GM04504 (cell line): Measurements from ENCODE around the gene ADH1C.
A peak's percentile ranks its signal among the peaks of the same experiment; 100 is the strongest.
"Not testable (repeated sequence)": the region's sequence is repeated elsewhere in the genome, so short reads cannot be mapped to it uniquely, and the experiment has no call there.

Experiments used
- DNase-seq: peaks from one replicate; pipeline ENCODE4 v3.0.0-alpha.2; 2012; ENCODE audit warnings: low read depth

The ADH1C gene

DNA sequence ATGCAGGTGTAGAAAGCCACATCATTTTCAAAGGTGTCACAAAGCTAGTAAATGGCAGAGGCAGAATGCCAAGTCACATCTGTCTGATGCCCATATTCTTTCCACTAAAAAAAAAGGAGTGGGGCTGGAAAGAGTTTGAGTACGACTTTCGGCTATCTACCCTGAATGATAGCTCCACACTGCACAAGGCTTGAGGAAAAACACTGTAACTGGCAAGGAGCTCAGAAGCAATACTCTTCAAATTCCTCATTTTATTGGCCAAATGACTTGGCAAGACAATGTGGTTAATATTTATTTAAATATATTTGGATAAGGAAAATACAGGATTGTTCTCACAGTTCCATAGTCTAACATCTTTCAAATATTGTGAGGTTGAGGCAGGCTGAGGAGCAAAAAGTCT, 5.4 kb upstream of the ADH1C start:
- DNase-seq, result no peak

GRCh38 chr4:99356992-99357391, 4.4 kb upstream of the ADH1C start:
- DNase-seq, result no peak

- DNase-seq, result not testable (repeated sequence)
Measured at GRCh38 chr4:99356149-99356548, 3.6 kb upstream of the ADH1C start.

- DNase-seq, result no peak
Measured at GRCh38 chr4:99351487-99351886, 1.1 kb downstream of the ADH1C start.

- DNase-seq, result no peak
Measured at GRCh38 chr4:99349338-99349737, 3.2 kb downstream of the ADH1C start.

DNA sequence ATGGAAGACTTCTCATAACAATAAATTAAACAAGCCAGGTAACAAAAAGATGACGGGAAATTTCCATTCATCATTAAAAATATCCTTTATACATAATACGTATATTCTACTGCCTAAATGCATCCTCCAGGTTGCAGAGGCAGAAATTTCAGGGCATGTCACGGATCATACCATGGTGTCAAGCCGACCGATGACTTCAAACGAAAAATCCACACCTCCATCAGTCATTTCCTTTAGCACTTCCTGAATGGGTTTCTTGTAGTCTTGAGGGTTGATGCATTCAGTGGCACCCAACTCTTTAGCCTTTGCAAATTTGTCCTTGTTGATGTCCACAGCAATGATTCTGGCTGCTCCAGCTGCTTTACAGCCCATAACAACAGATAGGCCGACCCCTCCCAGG, 9.9 kb downstream of the ADH1C start:
- not testable (repeated sequence) for DNase-seq

DNA sequence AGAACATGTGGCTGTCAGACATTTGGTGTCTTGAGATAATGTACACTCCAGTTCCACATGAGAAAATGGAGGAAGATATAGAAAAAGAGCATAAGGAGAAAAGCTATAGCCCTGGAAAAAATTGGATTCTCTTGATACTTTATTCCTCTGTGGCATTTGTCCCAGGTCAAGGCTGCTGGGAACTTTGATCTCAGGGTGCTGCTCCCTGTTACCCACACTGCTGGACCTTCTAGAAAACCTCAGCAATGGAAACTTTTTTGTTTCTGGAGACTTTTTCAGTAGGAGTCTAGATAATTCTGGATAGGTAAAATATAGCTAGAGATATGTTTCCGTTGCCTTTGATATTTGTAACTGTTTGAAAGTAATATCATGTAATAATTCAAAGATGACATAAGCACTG, 11.1 kb downstream of the ADH1C start:
- no peak for DNase-seq

DNA sequence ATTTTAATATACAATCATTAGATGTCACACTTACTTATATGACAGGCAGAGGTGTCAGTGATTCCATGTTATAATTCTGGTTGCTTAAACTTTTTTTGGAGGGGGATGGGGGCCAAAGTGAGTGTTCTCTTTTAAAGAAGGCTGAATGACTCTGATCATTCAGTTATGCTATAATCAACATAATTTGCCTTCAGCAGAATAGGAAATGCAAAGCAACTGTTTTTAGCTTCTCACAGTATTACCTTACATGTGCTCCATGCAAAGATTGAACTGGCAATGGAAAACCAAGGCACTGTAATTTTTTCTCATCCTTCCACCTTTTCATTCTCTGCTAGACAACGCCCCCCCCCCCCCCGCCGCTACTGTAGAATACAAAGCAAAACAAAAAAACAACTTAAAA, 13.4 kb downstream of the ADH1C start:
- no peak for DNase-seq

GRCh38 chr4:99336553-99336952, 16.0 kb downstream of the ADH1C start:
- DNase-seq, result no peak

GRCh38 chr4:99334880-99335279, 17.7 kb downstream of the ADH1C start:
- DNase-seq, result no peak

GRCh38 chr4:99330648-99331047, 21.9 kb downstream of the ADH1C start:
- no peak for DNase-seq

DNA sequence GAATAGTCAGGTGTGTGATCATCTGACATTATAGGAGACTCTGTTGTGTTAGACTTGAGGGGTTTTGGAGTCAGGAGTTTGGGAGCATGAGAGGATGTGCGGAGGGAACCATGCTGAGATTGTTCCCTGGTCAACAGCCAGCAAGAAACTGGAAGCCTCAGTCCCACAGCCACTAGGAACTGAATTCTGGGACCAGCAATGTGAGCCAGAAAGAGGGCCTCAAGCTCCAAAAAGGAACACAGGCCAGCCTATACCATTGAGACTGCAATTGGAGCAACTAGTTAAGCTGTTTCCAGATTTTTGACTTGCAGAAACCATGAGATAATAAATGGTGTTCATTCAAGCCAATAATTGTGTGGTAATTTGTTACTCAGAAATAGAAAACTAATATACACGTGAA, 22.7 kb downstream of the ADH1C start:
- no peak for DNase-seq

GRCh38 chr4:99324979-99325378, 27.6 kb downstream of the ADH1C start:
- DNase-seq, result peak; percentile 85

DNA sequence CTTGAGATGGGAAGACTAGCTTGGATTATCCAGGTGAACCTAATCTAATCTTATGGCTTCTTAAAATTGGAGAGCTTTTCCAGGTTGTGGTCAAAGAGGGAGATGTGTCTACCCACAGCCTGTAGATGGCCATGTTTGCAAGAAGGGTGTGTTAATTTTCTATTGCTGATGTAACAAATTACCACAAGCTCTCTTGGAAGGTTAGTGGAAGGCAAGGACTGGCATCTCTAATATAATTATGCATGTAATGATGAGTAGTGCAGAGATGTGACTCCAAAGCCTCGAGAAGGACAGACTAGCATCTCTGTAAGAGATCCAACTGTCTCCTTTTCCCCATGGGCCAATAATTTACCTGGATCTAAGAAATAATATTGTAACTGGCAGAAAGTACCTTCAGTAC, 28.2 kb downstream of the ADH1C start:
- DNase-seq, result no peak

GRCh38 chr4:99323756-99324155, 28.8 kb downstream of the ADH1C start:
- DNase-seq, result peak; percentile 73

- no peak for DNase-seq
Measured at GRCh38 chr4:99321241-99322191, 31.0 kb downstream of the ADH1C start, which contains the start of gene ADH1B. Gene ADH1B (minus strand): TSS chr4:99321401. CDS start chr4:99321331, 70 bp downstream.

DNA sequence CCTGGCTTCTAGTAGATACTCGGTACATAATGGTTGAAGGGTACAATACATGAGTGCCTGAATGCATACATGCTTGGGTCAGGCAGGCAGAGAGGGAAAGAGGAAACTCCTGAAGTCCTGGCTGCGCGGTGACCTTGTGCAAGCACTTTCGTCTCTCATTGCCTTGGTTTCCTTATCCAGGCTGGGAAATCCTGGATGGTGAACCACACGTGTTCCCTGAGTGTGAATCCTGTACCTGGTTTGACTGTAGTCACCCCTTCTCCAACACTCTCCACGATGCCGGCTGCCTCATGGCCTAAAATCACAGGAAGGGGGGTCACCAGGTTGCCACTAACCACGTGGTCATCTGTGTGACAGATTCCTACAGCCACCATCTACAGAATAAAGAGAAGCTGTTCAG, 34.7 kb downstream of the ADH1C start:
- DNase-seq, result not testable (repeated sequence)

- DNase-seq, result no peak
Measured at GRCh38 chr4:99317354-99317753, 35.2 kb downstream of the ADH1C start.

DNA sequence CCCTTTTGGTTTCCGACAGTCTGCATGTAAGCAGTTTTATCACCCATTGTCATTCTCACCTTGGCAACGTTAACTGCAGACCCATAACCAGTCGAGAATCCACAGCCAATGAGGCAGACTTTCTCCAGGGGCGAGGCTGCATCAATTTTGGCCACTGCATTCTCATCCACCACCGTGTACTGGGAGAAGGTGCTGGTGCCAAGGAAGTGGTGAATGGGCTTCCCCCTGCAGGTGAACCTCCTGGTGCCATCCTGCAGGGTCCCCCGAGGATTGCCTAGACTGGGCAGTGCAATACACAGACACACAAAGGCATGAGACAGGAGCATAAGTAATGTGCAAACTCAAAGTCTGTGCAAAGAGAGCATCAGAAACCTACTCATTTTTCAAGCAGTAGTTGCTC, 36.7 kb downstream of the ADH1C start:
- DNase-seq, result no peak

- no peak for DNase-seq
Measured at GRCh38 chr4:99314211-99314610, 38.3 kb downstream of the ADH1C start.

- DNase-seq, result no peak
Measured at GRCh38 chr4:99310389-99310788, 42.2 kb downstream of the ADH1C start.

DNA sequence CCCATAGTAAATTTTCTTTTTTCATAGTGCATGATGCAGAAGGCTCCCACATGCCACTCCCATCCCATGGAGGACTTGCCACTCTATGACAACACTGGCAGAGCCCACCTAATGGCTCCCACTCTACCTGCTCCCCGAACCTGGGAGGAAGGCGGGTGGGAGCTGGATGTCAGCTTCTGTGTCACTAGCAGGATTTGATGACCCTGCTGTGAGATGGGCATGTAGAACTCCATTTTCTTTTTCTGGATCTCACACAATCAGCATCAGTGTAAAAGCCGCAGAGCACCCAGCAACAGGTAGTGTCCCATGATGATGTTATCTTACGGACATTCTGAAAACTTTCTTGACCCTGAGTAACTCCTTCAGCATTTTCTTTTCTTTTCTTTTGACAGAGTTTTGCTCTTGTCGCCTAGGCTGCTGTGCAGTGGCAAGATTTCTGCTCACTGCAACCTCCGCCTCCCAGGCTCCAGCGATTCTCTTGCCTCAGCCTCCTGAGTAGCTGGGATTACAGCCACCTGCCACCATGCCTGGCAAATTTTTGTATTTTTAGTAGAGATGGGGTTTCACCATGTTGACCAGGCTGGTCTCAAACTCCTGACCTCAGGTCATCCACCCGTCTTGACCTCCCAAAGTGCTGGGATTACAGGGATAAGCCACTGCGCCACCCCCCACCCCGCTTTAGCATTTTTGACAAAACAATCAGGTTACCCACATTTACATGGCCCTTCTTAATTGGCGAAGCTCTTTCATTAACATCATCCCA, 46.7 kb downstream of the ADH1C start:
- DNase-seq, result no peak
